Effector memory CD8-positive, alpha-beta T cell (primary cell): Measurements from ENCODE around the gene GALNT18.

Source experiments
- ATAC-seq: fragments of 150-1000 bp; cut with Tn5 transposase; replicated peaks from 2 replicates; pipeline ENCODE4 v1.10.0; 2021; ENCODE audit warnings: mild to moderate bottlenecking, moderate library complexity
- DNase-seq, 3 experiments: peaks; one replicate each; pipeline ENCODE4 v3.0.0; 2021
- H3K27ac Mint-ChIP-seq, 2 donors: one replicate each; pipeline ENCODE4 v1.8.0; 2022; ENCODE audit warnings: mild to moderate bottlenecking in 2 of 2, mixed read lengths in 2 of 2, moderate library complexity in 2 of 2
- H3K27me3 Mint-ChIP-seq, 2 donors: one replicate each; pipeline ENCODE4 v1.8.0; 2022; ENCODE audit warnings: mixed read lengths in 2 of 2
- H3K36me3 Mint-ChIP-seq: one replicate; pipeline ENCODE4 v1.8.0; 2022; ENCODE audit warnings: mild to moderate bottlenecking, moderate library complexity, mixed read lengths; ENCODE audit not compliant: insufficient read depth
- H3K4me1 Mint-ChIP-seq, 2 donors: one replicate each; pipeline ENCODE4 v1.8.0; 2022; ENCODE audit warnings: low read depth in 2 of 2, mixed read lengths in 2 of 2
- H3K4me3 Mint-ChIP-seq, 2 donors: one replicate each; pipeline ENCODE4 v1.8.0; 2022; ENCODE audit warnings: mild to moderate bottlenecking in 2 of 2, mixed read lengths in 2 of 2, moderate library complexity in 2 of 2
- H3K9me3 Mint-ChIP-seq, 2 donors: one replicate each; pipeline ENCODE4 v1.8.0; 2022; ENCODE audit warnings: mixed read lengths in 2 of 2

GALNT18 gene

GRCh38 chr11:11537372-11537771, 84.4 kb downstream of the GALNT18 start:
- no peaks in the 10 kb centered on the region for H3K9me3 Mint-ChIP-seq
- DNase-seq (no peak), ATAC-seq (no peak)
- no peaks in the 10 kb centered on the region for H3K36me3 Mint-ChIP-seq
- H3K4me3 Mint-ChIP-seq, result no peak overlapping the region
- H3K27ac Mint-ChIP-seq, result no peak overlapping the region
- no peaks in the 10 kb centered on the region for H3K4me1 Mint-ChIP-seq
- peaks cover 0 to 39% of the 10 kb centered on the region in 2 donors for H3K27me3 Mint-ChIP-seq

- no peak overlapping the region for H3K27ac Mint-ChIP-seq
- peaks cover 0 to 39% of the 10 kb centered on the region in 2 donors for H3K27me3 Mint-ChIP-seq
- no peaks in the 10 kb centered on the region for H3K36me3 Mint-ChIP-seq
- DNase-seq, result no peak
- H3K9me3 Mint-ChIP-seq, result no peaks in the 10 kb centered on the region
- H3K4me3 Mint-ChIP-seq, result no peak overlapping the region
- ATAC-seq, result no peak
- no peaks in the 10 kb centered on the region for H3K4me1 Mint-ChIP-seq
Measured at GRCh38 chr11:11536650-11537049, 85.2 kb downstream of the GALNT18 start.

DNA sequence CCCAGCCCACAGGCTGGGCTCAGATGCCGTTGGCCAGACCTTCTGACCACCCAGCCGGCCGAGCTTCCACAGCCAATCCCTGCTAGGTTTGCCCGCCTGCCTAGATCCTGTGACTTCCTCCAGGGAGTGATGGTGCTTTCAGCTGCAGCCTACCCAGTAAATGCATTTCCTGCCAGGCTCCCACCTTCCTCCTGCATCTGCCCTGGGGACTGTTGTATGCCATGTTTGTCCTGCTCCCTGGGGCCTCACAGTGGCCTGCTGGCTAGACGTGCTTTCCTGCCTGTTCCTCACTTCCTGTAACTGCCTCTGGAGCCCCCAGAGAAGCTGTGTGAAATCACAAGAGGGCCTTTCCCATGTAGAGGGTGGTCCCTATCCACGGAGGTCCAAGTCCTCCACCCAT, 86.2 kb downstream of the GALNT18 start:
- no peaks in the 10 kb centered on the region for H3K4me1 Mint-ChIP-seq
- H3K36me3 Mint-ChIP-seq, result no peaks in the 10 kb centered on the region
- no peak overlapping the region for H3K27ac Mint-ChIP-seq
- peaks cover 0 to 39% of the 10 kb centered on the region in 2 donors for H3K27me3 Mint-ChIP-seq
- no peak for DNase-seq
- no peaks in the 10 kb centered on the region for H3K9me3 Mint-ChIP-seq
- H3K4me3 Mint-ChIP-seq, result no peak overlapping the region
- no peak for ATAC-seq

DNA sequence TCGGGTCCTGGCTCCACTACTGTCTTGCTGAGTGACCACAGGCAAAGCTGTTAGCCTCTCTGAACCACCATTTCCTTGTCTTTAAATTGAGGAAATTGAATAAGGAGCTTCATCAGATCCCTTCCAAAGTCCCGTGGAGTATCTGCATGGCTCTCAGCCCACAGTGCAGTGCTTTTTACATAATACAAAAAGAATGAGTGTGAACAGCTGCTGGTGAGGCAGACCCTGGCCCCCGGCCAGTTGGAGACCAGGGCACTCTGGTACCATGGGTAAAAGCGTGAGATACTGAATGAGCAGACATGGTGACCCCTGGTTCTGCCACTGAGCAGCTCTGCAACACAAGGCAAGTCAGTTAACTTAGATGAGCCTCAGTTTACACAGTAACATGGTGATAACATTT, 86.8 kb downstream of the GALNT18 start:
- no peaks in the 10 kb centered on the region for H3K36me3 Mint-ChIP-seq
- ATAC-seq (no peak), DNase-seq (no peak)
- H3K9me3 Mint-ChIP-seq, result no peaks in the 10 kb centered on the region
- H3K27ac Mint-ChIP-seq, result no peak overlapping the region
- peaks cover 0 to 39% of the 10 kb centered on the region in 2 donors for H3K27me3 Mint-ChIP-seq
- no peaks in the 10 kb centered on the region for H3K4me1 Mint-ChIP-seq
- no peak overlapping the region for H3K4me3 Mint-ChIP-seq

- H3K27me3 Mint-ChIP-seq, result peaks cover 0 to 34% of the 10 kb centered on the region in 2 donors
- H3K27ac Mint-ChIP-seq, result no peak overlapping the region
- H3K36me3 Mint-ChIP-seq, result no peaks in the 10 kb centered on the region
- no peaks in the 10 kb centered on the region for H3K9me3 Mint-ChIP-seq
- H3K4me3 Mint-ChIP-seq, result no peak overlapping the region
- H3K4me1 Mint-ChIP-seq, result no peaks in the 10 kb centered on the region
- DNase-seq, result no peak
- no peak for ATAC-seq
Measured at GRCh38 chr11:11533751-11534150, 88.1 kb downstream of the GALNT18 start.

DNA sequence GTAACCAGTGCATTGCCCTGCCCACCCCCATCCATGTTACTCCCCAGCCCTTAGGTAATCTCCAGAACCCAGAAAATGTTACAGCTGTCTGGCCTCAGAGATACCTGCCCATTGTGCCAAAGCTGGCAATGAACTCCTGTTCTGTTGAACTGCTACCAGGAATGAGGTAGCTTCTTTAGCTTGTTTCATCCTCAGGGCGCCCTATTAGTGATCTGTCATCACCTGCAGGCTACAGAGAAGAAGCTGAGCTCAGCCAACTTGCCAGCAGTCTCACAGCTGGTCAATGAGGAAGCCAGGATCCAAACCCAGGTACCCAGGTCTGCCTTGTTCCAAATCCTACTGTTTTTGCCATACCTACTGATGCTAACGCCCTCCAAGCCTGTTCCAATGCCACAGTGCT, 88.7 kb downstream of the GALNT18 start:
- H3K4me3 Mint-ChIP-seq, result no peak overlapping the region
- ATAC-seq (no peak), DNase-seq (no peak)
- H3K4me1 Mint-ChIP-seq, result no peaks in the 10 kb centered on the region
- H3K36me3 Mint-ChIP-seq, result no peaks in the 10 kb centered on the region
- no peaks in the 10 kb centered on the region for H3K9me3 Mint-ChIP-seq
- no peak overlapping the region for H3K27ac Mint-ChIP-seq
- peaks cover 0 to 30% of the 10 kb centered on the region in 2 donors for H3K27me3 Mint-ChIP-seq

GRCh38 chr11:11532574-11532973, 89.2 kb downstream of the GALNT18 start:
- no peak overlapping the region for H3K4me3 Mint-ChIP-seq
- peaks cover 0 to 30% of the 10 kb centered on the region in 2 donors for H3K27me3 Mint-ChIP-seq
- DNase-seq (no peak), ATAC-seq (no peak)
- H3K9me3 Mint-ChIP-seq, result no peaks in the 10 kb centered on the region
- H3K4me1 Mint-ChIP-seq, result no peaks in the 10 kb centered on the region
- H3K27ac Mint-ChIP-seq, result no peak overlapping the region
- no peaks in the 10 kb centered on the region for H3K36me3 Mint-ChIP-seq

- no peak for DNase-seq
- no peak overlapping the region for H3K27ac Mint-ChIP-seq
- H3K4me3 Mint-ChIP-seq, result no peak overlapping the region
- peaks cover 0 to 30% of the 10 kb centered on the region in 2 donors for H3K27me3 Mint-ChIP-seq
- no peaks in the 10 kb centered on the region for H3K4me1 Mint-ChIP-seq
- ATAC-seq, result no peak
- no peaks in the 10 kb centered on the region for H3K36me3 Mint-ChIP-seq
- H3K9me3 Mint-ChIP-seq, result no peaks in the 10 kb centered on the region
Measured at GRCh38 chr11:11531131-11531908, 90.5 kb downstream of the GALNT18 start.

DNA sequence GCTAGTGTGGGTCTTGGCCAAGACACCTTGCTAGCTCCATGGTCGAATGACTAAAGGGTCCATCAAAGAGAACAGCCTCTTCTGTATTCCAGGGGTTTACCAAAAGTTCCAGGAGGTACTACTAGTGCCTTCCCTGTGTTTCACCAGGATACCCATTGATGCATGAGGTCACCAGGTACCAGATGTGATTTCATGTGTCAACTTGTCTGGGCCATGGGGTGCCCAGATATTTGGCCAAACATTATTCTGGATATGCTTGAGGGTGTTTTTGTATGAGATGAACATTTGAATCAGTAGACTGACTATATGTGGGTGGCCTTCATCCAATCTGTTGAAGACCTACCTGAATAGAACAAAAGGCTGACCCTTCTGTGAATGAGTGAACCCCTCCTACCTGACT, 92.8 kb downstream of the GALNT18 start:
- H3K4me1 Mint-ChIP-seq, result no peaks in the 10 kb centered on the region
- H3K27me3 Mint-ChIP-seq, result peaks cover 18 to 19% of the 10 kb centered on the region in 2 donors
- no peak overlapping the region for H3K27ac Mint-ChIP-seq
- no peaks in the 10 kb centered on the region for H3K36me3 Mint-ChIP-seq
- no peaks in the 10 kb centered on the region for H3K9me3 Mint-ChIP-seq
- H3K4me3 Mint-ChIP-seq, result no peak overlapping the region
- DNase-seq (no peak), ATAC-seq (no peak)

DNA sequence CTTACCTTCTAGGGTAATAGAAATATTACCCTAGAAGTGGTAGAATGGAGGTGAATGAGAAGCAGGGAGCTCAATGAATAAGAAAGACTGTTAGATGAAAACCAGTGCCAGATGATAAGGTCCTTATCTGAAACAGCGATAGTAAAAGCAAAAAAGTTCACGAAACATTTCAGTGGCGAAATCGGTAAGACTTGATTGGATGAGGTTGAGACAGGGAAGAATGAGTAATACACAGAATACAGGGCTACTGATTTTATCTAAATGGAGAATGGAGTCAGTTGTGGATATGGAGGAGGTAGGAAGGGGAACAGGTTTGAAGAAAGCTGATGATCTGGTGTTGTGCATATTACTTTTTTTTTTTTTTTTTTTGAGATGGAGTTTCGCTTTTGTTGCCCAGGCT, 96.5 kb downstream of the GALNT18 start:
- Mint-ChIP-seq H3K36me3 (no peaks in the 10 kb centered on the region), H3K4me1 (no peaks in the 10 kb centered on the region), H3K4me3 (no peak overlapping the region), H3K9me3 (no peaks in the 10 kb centered on the region), H3K27ac (no peak overlapping the region), H3K27me3 (peaks cover 14 to 18% of the 10 kb centered on the region in 2 donors)
- no peak for ATAC-seq
- no peak for DNase-seq

- H3K4me1 Mint-ChIP-seq, result no peaks in the 10 kb centered on the region
- H3K27ac Mint-ChIP-seq, result no peak overlapping the region
- no peak overlapping the region for H3K4me3 Mint-ChIP-seq
- ATAC-seq (no peak), DNase-seq (no peak)
- no peaks in the 10 kb centered on the region for H3K9me3 Mint-ChIP-seq
- H3K36me3 Mint-ChIP-seq, result no peaks in the 10 kb centered on the region
- H3K27me3 Mint-ChIP-seq, result peaks cover 18 to 22% of the 10 kb centered on the region in 2 donors
Measured at GRCh38 chr11:11524436-11525061, 97.3 kb downstream of the GALNT18 start.

DNA sequence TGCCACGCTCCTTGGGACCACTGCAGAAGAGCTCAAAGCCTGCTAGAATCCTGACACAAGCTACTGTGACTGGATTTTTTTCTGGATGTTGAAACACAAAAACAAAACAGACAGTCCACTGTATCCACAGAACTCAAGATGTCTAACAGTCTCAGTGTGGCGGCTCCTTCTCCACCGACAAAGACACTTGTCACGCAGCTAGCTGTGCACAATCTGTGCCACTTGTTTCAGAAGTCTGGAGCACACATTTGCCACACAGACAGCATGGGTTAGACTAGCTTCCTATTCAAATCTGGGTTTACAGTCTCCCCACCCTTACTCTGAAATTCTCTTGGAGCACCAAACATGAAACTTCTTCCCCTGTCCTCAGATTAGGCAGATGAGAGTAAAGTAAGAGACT, 99.2 kb downstream of the GALNT18 start:
- H3K4me1 Mint-ChIP-seq, result no peaks in the 10 kb centered on the region

DNA sequence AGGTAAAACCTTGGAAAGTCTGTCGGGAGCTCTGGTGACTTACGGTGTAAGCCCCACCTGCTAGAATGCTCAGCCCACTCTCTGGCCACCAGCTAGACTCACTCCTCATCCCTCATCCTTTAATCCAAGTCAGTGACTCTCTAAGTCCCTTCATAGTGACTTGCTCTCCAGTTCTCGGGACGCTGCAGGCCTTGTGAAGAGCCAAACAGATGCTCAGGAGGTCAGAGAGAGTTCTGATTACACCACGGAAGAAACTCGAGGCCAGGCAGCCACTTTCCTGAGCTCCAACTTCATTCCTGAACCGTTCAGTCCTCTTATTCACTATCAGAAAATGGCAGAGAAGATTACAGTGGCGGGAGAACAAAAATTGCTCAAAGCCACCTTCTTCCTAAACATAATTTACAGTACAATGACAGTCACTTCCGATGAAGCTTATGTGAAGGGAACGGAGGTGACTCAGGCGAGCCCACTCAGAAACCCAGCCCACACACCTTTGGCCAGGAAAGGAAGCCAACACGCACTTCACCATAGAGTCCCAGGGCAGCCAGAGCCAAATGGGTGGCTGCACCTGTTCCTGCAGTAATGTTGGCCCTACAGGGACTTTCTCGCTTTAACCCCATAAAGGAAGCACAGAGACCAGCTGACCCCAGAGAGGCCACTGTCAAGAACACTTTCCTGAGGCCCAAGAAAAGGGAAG, 100.4 kb downstream of the GALNT18 start:
- no peak overlapping the region for H3K4me3 Mint-ChIP-seq
- H3K4me1 Mint-ChIP-seq, result no peaks in the 10 kb centered on the region
- no peaks in the 10 kb centered on the region for H3K9me3 Mint-ChIP-seq
- H3K27me3 Mint-ChIP-seq, result peaks cover 18 to 34% of the 10 kb centered on the region in 2 donors
- H3K27ac Mint-ChIP-seq, result no peak overlapping the region
- ATAC-seq (no peak), DNase-seq (no peak)
- peaks cover under 1% of the 10 kb centered on the region for H3K36me3 Mint-ChIP-seq

More for the DNA sequence above, 99.2 kb downstream of the GALNT18 start:
- Mint-ChIP-seq H3K4me3 (no peak overlapping the region), H3K36me3 (no peaks in the 10 kb centered on the region), H3K9me3 (no peaks in the 10 kb centered on the region), H3K27me3 (peaks cover 18 to 30% of the 10 kb centered on the region in 2 donors), H3K27ac (no peak overlapping the region)
- DNase-seq (no peak), ATAC-seq (no peak)
